Epidermal melanocyte (primary cell): Measurements from ENCODE around the gene CUL4B.
A peak's percentile ranks its signal among the peaks of the same experiment; 100 is the strongest.
"Not testable (repeated sequence)": the region's sequence is repeated elsewhere in the genome, so short reads cannot be mapped to it uniquely, and the experiment has no call there.

ENCODE experiments used
- DNase-seq: peaks from one replicate; pipeline ENCODE4 v3.0.0; 2011; ENCODE audit warnings: low spot score; ENCODE audit not compliant: insufficient read length

The CUL4B gene

DNA sequence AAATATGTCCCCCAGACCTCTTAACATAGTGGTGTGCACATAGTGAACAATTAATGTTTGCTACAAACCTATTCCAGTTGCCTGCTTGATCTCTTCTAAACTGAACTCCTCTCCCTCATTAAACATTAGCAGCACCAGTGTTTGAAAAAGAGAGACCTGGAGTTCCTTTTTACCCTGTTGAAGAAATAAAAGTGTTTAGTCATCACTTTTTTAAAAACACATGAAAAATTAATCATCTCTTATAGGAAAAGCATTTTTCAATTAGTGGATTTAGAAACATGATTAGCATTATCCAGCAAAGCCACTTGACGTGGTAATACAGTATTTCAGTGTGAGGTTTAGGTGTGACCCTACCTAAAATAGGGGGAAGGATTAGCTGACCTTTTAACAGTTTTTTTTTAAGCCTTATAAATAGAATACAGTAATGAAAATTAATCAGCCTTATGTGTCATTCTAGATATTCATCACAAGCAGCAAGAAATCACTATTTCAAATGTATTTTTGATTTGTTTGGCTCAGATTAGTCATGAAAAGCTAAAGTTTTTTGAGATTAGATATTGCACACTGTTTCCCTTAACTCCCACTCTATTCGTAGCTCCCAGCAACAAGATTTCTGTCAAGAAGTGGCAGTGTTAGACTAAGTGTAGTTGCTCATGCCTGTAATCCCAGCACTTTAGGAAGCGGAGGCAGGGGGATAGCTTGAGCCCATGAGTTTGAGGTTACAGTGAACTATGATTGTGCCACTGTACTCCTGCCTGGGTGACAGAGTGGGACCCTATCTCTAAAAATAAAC lies 26.2 kb downstream of the CUL4B start:
- no peak for DNase-seq

DNA sequence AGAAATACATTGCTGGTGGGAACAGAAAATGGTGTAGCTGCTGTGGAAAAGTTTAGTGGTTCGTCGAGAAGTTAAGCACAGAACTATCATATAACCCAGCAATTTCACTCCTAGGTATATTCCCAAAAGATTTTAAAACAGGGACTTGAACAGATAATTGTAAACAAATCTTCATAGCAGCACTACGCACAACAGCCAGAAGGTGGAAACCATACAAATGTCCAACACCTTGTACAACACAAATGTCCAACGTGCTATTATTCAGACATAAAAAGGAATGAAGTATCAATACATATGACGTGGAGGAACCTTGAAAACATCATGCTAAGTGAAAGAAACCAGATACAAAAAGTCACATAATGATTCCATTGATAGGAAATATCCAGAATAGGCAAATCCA lies 37.9 kb downstream of the CUL4B start:
- DNase-seq, result no peak

DNA sequence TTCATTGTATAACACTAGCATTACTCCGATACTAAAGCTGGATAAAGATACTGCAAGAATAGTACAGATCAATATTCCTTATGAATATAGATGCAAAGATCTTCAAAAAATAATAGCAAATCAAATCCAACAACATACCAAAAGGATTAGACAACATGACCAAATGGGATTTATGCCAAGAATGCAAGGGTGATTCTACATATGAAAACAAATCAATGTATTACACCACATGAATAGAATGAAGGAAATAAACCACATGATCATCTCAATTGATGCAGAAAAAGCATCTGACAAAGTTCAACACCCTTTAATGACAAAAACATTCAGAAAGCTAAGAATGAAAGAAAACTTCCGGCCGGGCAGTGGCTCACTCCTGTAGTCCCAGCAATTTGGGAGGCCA lies 42.8 kb downstream of the CUL4B start:
- DNase-seq, result no peak

DNA sequence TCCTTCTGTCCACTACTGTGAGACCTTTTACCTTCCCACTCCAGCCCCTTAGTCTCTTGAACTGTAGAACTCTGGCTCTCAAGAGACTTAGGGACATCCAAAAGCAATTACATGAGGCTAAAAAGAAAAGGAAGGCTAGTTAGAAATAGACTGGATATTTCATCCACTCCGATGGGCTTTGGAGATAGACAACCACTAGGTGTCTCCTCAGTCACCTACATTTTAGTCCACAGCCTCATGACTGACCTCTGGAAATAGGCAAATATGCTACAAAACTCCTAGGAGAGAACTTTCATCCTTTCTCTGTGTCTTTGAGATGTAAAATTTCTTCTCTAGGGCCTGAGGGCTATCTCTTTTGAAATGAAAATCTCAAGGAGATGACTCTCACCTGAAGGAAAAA lies 46.5 kb downstream of the CUL4B start:
- DNase-seq, result no peak

DNA sequence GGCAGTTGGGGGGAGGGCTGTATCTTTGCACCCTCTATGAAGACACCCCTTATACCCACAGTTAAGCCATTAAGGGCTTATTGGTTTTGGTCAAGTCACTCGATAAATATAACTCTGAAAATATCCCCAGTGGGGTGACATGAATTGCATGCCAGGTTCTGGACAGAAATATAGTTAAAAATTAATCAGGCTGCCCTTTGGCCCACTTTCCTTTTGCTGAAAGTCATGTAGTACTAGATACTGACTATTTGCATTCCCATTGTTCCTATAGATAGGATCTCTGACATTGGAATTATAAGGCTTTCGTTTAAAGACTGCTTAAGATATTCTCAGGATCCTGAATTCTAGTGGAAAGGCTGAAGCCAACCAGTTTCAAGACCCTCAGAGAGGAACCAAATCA lies 48.1 kb downstream of the CUL4B start:
- no peak for DNase-seq

DNA sequence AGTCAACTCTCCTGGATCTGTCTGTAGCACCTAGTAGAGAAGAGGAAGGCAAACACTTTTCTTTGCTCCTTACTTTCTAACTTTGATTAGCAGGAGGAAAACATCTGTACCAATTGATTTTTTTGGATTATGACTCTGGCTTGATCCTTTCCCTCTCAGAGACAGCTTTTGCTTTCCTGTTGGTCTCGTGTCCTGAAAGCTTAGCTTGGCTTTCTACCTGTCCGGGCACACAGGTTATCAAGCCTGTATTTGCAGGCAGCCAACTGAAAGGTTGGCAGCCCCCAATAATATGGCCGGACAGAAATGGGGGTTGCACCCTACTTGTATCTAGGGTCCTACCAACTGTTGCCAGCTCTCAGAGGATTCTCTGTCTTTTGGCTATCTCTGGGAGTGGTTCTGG lies 48.5 kb downstream of the CUL4B start:
- DNase-seq, result no peak

DNA sequence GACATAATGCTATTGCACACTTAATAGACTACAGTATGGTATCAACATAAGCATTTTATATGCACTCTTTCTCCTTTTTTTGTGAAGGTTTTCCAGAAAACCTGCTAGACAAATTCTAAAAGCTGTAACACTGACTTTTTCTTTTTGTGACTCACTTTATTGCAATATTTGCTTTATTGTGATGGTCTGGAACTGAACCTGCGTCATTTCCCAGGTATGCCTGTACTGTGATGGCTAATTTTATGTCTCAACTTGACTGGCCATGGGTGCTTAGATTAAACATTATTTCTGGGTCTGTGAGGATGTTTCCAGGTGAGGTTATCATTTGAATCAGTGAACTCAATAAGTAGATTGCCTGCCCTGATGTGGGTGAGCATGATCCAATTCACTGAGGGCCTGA lies 56.2 kb downstream of the CUL4B start:
- DNase-seq, result no peak

DNA sequence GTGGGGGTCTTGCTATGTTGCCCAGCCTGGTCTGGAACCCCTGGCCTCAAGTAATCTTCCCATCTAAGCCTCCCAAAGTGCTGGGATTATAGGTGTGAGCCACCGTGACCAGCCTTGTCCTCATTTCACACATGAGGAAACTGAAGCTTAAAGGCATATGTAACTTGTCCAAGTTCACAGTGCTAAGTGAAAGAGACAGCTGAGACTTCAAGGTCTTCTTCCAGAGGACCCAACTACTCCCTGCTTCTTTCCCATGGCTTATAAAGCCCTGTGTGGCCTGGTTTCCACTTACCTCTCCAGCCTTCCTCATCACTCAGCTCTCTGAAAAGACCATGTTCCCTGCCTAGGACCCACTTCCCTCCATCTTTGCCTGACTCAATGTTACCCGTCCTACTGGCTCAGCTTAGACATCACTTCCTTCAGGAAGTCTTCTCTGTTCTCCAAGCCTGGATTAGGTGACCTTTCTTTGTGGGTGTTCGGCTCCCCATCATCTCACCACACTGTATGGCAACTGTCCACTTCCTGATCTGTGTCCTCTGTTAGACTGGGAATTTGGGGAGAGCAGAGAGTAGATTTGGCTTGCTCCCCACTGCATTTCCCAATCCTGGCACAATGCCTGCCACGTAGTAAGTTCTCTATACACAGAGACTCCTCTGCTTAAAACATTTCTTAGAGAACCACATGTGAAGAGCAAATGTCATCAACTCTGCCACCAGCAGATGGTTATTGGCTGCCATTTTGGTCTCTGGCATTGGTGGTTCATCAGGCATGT lies 61.3 kb downstream of the CUL4B start:
- DNase-seq, result no peak

DNA sequence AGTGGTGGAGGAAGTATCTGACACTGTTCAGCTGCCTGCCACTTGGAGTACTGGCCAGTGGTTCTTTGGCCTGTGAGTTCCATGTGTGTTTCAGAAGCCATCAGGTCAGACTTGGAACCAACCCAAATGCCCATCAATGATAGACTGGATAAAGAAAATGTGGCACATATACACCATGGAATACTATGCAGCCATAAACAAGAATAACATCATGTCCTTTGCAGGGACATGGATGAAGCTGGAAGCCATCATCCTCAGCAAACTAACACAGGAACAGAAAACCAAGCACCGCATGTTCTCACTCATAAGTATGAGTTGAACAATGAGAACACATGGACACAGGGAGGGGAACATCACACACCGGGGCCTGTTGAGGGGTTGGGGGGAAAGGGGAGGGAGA lies 70.6 kb downstream of the CUL4B start:
- not testable (repeated sequence) for DNase-seq

DNA sequence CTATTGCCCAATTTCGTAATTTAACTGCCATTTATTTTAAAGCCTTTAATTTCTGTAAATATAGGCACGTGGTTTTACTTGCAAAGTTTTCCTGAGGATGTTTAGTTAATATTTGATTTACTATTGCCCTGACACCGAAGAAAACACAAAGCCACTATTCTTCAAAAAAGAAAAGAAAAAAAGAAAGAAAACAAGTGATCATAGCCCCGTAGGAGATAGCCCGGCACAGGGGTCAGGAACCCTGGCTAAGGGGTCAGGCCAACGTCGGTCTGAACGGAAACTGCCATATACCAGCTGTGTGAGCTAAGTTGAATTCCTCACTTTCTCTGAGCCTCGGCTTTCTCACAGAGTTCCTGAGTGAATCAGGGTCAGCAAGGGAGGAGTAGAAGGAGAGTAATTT lies 74.0 kb downstream of the CUL4B start:
- DNase-seq, result no peak

DNA sequence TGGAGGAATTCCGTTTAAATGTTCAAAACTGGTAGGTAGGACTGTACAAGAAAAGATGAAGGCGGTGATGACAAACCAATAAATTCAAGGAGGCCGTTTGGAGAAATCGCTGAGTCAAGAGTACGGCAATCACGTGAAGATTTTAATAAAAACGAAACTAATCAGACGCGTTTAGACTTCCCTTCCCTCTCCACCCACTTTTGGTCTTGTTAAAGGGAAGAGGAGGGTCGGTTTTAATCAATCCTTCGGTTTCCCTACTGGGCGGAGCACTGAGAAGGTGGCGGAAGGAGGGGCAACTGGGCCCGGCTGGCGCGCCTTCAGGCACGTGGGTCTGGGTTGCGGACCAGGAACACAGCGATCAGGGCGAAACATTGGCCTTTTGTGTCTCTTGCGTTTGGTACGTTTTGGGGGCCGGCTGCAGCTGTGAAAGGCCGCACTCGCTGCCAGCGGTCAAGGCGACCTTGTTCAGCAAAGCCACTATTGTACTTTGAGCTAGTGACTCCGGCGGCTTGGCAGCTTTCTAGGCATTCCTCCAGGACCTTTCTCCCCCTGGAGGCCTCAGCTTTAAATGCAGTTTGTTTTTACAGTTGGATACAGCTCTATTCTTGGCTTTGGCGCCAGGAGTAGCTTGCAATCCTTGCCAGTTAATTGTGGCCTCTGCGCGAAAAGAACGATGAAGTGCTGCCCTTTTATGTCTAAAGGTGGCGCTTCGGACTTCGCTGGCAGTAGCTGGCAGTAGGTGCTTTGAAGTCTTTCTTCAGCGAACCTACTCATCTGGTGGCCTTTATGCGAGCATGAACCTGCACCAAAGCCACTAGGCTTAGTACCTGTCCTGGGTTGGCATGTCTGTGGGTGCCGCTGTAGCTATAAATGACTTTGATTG lies 74.9 kb downstream of the CUL4B start:
- DNase-seq, result peak; percentile 25

DNA sequence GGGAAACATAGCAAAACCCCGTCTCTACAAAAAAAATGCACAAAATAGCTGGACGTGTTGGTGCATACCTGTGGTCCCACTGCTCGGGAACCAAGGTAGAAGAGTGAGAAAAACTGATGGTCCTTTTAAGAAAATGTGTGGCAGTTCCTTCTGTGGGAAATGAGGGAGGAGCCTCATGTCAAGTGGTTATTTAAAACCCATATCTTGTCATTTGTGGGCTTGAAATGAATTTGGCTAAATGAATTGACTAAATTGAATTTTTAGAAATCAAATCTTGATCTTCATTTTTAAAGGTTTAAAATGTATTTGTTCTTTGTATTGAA lies 75.5 kb downstream of the CUL4B start:
- DNase-seq, result no peak

DNA sequence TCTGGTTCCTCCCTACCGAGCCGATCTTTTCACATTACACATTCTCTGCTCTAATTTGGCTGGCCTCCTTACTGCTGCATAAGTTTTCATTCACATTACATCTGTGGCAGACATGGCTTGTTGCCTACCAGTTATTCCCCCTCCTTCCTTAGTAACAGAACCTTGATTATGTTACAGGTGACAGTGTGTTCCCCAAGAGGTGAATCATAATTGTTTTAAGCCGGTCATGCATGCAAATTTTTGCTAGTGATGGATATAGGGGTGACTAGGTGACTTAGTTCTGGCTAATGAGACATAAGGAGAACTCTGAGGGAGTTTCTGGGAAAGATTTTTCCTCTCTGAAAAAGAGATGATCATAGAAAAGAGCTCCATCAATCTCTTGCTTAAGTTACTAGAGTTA lies 83.3 kb downstream of the CUL4B start:
- no peak for DNase-seq

DNA sequence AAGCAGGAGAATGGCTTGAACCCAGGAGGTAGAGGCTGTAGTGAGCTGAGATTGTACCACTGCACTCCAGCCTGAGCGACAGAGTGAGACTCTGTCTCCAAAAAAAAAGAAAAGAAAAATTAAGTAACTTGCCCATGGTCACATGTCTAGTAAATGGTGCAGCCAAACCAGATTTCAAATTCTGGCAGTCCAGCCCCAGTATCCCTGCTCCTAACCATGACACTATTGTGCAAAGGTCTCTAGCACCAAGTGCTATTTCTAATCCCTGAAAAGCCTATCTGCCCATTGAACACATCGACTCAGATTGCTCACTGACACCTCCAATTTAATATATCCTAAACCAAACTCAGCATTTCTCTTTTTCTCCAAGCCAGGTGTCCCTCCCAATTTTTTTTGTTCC lies 84.0 kb downstream of the CUL4B start:
- DNase-seq, result no peak

DNA sequence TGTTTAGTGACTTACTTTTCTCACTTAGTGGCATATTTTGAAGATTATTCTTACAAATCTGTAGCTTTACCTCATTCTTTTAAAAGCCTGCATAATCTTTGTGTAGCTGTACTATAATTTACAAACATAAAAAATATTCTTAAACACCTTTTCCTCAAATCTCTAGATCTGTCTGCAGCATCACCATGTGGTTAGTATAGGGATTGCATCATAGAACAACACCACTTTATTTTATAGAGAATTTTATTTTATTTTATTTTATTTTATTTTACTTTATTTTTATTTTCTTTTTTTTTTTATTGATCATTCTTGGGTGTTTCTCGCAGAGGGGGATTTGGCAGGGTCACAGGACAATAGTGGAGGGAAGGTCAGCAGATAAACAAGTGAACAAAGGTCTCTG lies 85.3 kb downstream of the CUL4B start:
- DNase-seq, result not testable (repeated sequence)
